Adipocyte (in vitro differentiated cells): ENCODE measurements around the gene MCOLN1.

Experiments
- DNase-seq: peaks from one replicate; pipeline ENCODE4 v3.0.0-alpha.2; 2015; ENCODE audit warnings: low read depth
- H3K27me3 ChIP-seq: replicated peaks from 2 replicates; pipeline ENCODE4 v1.7.0; 2013; ENCODE audit warnings: mild to moderate bottlenecking, low read length, moderate library complexity; ENCODE audit not compliant: control insufficient read depth, insufficient read depth
- H3K36me3 ChIP-seq: 2 replicates; pipeline ENCODE4 v1.7.0; 2013; ENCODE audit warnings: low read length, mild to moderate bottlenecking, moderate library complexity; ENCODE audit not compliant: control insufficient read depth, insufficient read depth, severe bottlenecking
- H3K4me1 ChIP-seq: 2 replicates; pipeline ENCODE4 v1.7.0; 2013; ENCODE audit warnings: mild to moderate bottlenecking, low read length, moderate library complexity; ENCODE audit not compliant: control insufficient read depth, insufficient read depth
- H3K4me3 ChIP-seq: 2 replicates; pipeline ENCODE4 v1.7.0; 2013; ENCODE audit warnings: mild to moderate bottlenecking, low read length, moderate library complexity
- H3K9ac ChIP-seq: 2 replicates; pipeline ENCODE4 v1.7.0; 2013; ENCODE audit warnings: mild to moderate bottlenecking, low read length, moderate library complexity
- H3K9me3 ChIP-seq: 2 replicates; pipeline ENCODE4 v1.7.0; 2013; ENCODE audit warnings: mild to moderate bottlenecking, low read length, moderate library complexity; ENCODE audit not compliant: control insufficient read depth

The MCOLN1 gene

GRCh38 chr19:7522072-7522922 lies at the start of gene MCOLN1:
MCOLN1 (plus strand) TSS chr19:7522624; CDS start chr19:7522751, 127 bp downstream.
- peak within 1 kb of the TSS; percentile 79 for H3K4me3 ChIP-seq
- H3K9ac ChIP-seq, result peak within 1 kb of the TSS; percentile 81
- peaks cover 8% of the 10 kb centered on the region for H3K36me3 ChIP-seq
- no peaks in the 10 kb centered on the region for H3K9me3 ChIP-seq
- H3K27me3 ChIP-seq, result no peaks in the 10 kb centered on the region
- peaks cover 18% of the 10 kb centered on the region for H3K4me1 ChIP-seq
- peak; percentile 100 for DNase-seq

GRCh38 chr19:7475665-7476064 lies 46.8 kb upstream of the MCOLN1 start:
- no peak for DNase-seq
- no peaks in the 10 kb centered on the region for H3K27me3 ChIP-seq
- no peak overlapping the region for H3K4me3 ChIP-seq
- H3K9ac ChIP-seq, result no peak overlapping the region
- H3K36me3 ChIP-seq, result peaks cover 11% of the 10 kb centered on the region
- H3K4me1 ChIP-seq, result peaks cover 18% of the 10 kb centered on the region
- H3K9me3 ChIP-seq, result no peaks in the 10 kb centered on the region

- Histone ChIP-seq H3K4me3 (no peak overlapping the region), H3K27me3 (no peaks in the 10 kb centered on the region)
- no peak for DNase-seq
Observed at GRCh38 chr19:7476241-7476640, 46.2 kb upstream of the MCOLN1 start.

GRCh38 chr19:7476777-7477494 lies 45.5 kb upstream of the MCOLN1 start:
- no peaks in the 10 kb centered on the region for H3K27me3 ChIP-seq
- no peak for DNase-seq
- H3K9ac ChIP-seq, result no peak overlapping the region
- H3K9me3 ChIP-seq, result no peaks in the 10 kb centered on the region
- peaks cover 6% of the 10 kb centered on the region for H3K36me3 ChIP-seq
- no peak overlapping the region for H3K4me3 ChIP-seq
- H3K4me1 ChIP-seq, result peaks cover 19% of the 10 kb centered on the region

More at GRCh38 chr19:7476241-7476640, 46.2 kb upstream of the MCOLN1 start:
- H3K36me3 ChIP-seq, result peaks cover 8% of the 10 kb centered on the region
- peaks cover 19% of the 10 kb centered on the region for H3K4me1 ChIP-seq
- no peaks in the 10 kb centered on the region for H3K9me3 ChIP-seq
- no peak overlapping the region for H3K9ac ChIP-seq

- no peaks in the 10 kb centered on the region for H3K36me3 ChIP-seq
- DNase-seq, result no peak
- no peak overlapping the region for H3K4me3 ChIP-seq
- no peaks in the 10 kb centered on the region for H3K27me3 ChIP-seq
- H3K9me3 ChIP-seq, result no peaks in the 10 kb centered on the region
- H3K9ac ChIP-seq, result no peak overlapping the region
- peaks cover 19% of the 10 kb centered on the region for H3K4me1 ChIP-seq
Observed at GRCh38 chr19:7477758-7478157, 44.7 kb upstream of the MCOLN1 start.

- Histone ChIP-seq H3K4me1 (peaks cover 19% of the 10 kb centered on the region), H3K9me3 (no peaks in the 10 kb centered on the region), H3K9ac (no peak overlapping the region), H3K27me3 (no peaks in the 10 kb centered on the region), H3K36me3 (no peaks in the 10 kb centered on the region), H3K4me3 (no peak overlapping the region)
- no peak for DNase-seq
Observed at GRCh38 chr19:7478173-7478842, 44.1 kb upstream of the MCOLN1 start.

- Histone ChIP-seq H3K36me3 (no peaks in the 10 kb centered on the region), H3K9me3 (no peaks in the 10 kb centered on the region), H3K4me3 (no peak overlapping the region), H3K4me1 (peaks cover 19% of the 10 kb centered on the region), H3K9ac (no peak overlapping the region), H3K27me3 (no peaks in the 10 kb centered on the region)
- no peak for DNase-seq
Observed at GRCh38 chr19:7478843-7479227, 43.6 kb upstream of the MCOLN1 start.

GRCh38 chr19:7480222-7480969 lies 42.0 kb upstream of the MCOLN1 start:
- H3K9ac ChIP-seq, result no peak overlapping the region
- no peaks in the 10 kb centered on the region for H3K9me3 ChIP-seq
- no peak for DNase-seq
- peaks cover 19% of the 10 kb centered on the region for H3K4me1 ChIP-seq
- H3K36me3 ChIP-seq, result no peaks in the 10 kb centered on the region
- no peak overlapping the region for H3K4me3 ChIP-seq
- no peaks in the 10 kb centered on the region for H3K27me3 ChIP-seq

GRCh38 chr19:7480970-7481255 lies 41.5 kb upstream of the MCOLN1 start:
- Histone ChIP-seq H3K9ac (no peak overlapping the region), H3K4me3 (no peak overlapping the region), H3K9me3 (no peaks in the 10 kb centered on the region), H3K36me3 (no peaks in the 10 kb centered on the region), H3K4me1 (peaks cover 19% of the 10 kb centered on the region), H3K27me3 (no peaks in the 10 kb centered on the region)
- no peak for DNase-seq

- Histone ChIP-seq H3K9me3 (no peaks in the 10 kb centered on the region), H3K4me3 (no peak overlapping the region), H3K36me3 (no peaks in the 10 kb centered on the region), H3K27me3 (no peaks in the 10 kb centered on the region), H3K4me1 (peaks cover 19% of the 10 kb centered on the region), H3K9ac (no peak overlapping the region)
- no peak for DNase-seq
Observed at GRCh38 chr19:7482584-7483439, 39.6 kb upstream of the MCOLN1 start.
